Putamen (tissue), 1 donor: ENCODE results near the gene S100A4.

Source experiments
- DNase-seq: peaks from one replicate; pipeline ENCODE4 v3.0.0-alpha.2; 2016; ENCODE audit warnings: low spot score

S100A4 gene

GRCh38 chr1:153547560-153548551 lies 2.2 kb upstream of the S100A4 start:
- no peak for DNase-seq

GRCh38 chr1:153546796-153547559 lies 1.4 kb upstream of the S100A4 start:
- DNase-seq = no peak

GRCh38 chr1:153546371-153546770 lies 765 bp upstream of the S100A4 start:
- no peak for DNase-seq

GRCh38 chr1:153544453-153545066 lies 1.0 kb downstream of the S100A4 start:
- no peak for DNase-seq

GRCh38 chr1:153543736-153544135 lies 1.9 kb downstream of the S100A4 start:
- no peak for DNase-seq

- DNase-seq = no peak
These were observed 2.5 kb downstream of the S100A4 start for GRCh38 chr1:153542956-153543711.

GRCh38 chr1:153541641-153542590 lies 3.7 kb downstream of the S100A4 start:
- no peak for DNase-seq

GRCh38 chr1:153540394-153541361 lies 4.9 kb downstream of the S100A4 start, which contains the start of gene S100A5:
Gene S100A5, minus strand, starts transcription at chr1:153540934. Its CDS starts 743 bp downstream, at chr1:153540191.
- DNase-seq = no peak

GRCh38 chr1:153539395-153540093 lies 6.1 kb downstream of the S100A4 start:
- no peak for DNase-seq

- no peak for DNase-seq
These were observed 7.2 kb downstream of the S100A4 start for GRCh38 chr1:153538315-153538821.

GRCh38 chr1:153537376-153537730 lies 8.3 kb downstream of the S100A4 start:
- DNase-seq = no peak

- no peak for DNase-seq
These were observed 8.8 kb downstream of the S100A4 start for GRCh38 chr1:153536671-153537375.

- DNase-seq = peak; percentile 50
These were observed 9.5 kb downstream of the S100A4 start for GRCh38 chr1:153536012-153536670.

- DNase-seq = no peak
These were observed 10.2 kb downstream of the S100A4 start, which contains the start of gene S100A6 for GRCh38 chr1:153535242-153536011. Gene S100A6, minus strand, starts transcription at chr1:153535991. Its CDS starts 652 bp downstream, at chr1:153535339.

GRCh38 chr1:153534925-153535241 lies 10.7 kb downstream of the S100A4 start:
- DNase-seq = no peak

GRCh38 chr1:153534226-153534924 lies 11.2 kb downstream of the S100A4 start:
- DNase-seq = no peak
